Uterus (tissue), 4 donors: Measurements from ENCODE around the gene RILPL2. TPM values are rescaled to one million over a fixed set of nuclear protein-coding genes. Genes with fewer than 3 reads are reported as not detected.

Source experiments
- DNase-seq, 2 donors: peaks; one replicate each; pipeline ENCODE4 v3.0.0-alpha.2; 2019 to 2020
- H3K27ac ChIP-seq, 2 donors: fragments of 200-600 bp; sonication (generic); 1 replicate in 1 of 2; 2 replicates in 1 of 2; pipeline ENCODE4 v1.5.1; 2016 to 2018
- H3K27me3 ChIP-seq, 2 donors: fragments of 200-600 bp; sonication (generic); one replicate each; pipeline ENCODE4 v1.5.1; 2018 to 2019; ENCODE audit warnings: control low read depth in 1 of 2
- H3K36me3 ChIP-seq, 2 donors: fragments of 200-600 bp; sonication (generic); one replicate each; pipeline ENCODE4 v1.5.1; 2019; ENCODE audit warnings: control low read depth in 1 of 2
- H3K4me1 ChIP-seq, 2 donors: fragments of 200-600 bp; sonication (generic); one replicate each; pipeline ENCODE4 v1.5.1; 2018 to 2019; ENCODE audit warnings: control low read depth in 1 of 2
- H3K4me3 ChIP-seq, 2 donors: fragments of 200-600 bp; sonication (generic); 1 replicate in 1 of 2; 2 replicates in 1 of 2; pipeline ENCODE4 v1.5.1; 2018 to 2019; ENCODE audit warnings: mild to moderate bottlenecking in 1 of 2
- H3K9me3 ChIP-seq, 2 donors: fragments of 200-600 bp; sonication (generic); one replicate each; pipeline ENCODE4 v1.5.1; 2019; ENCODE audit warnings: control low read depth in 1 of 2
- CTCF ChIP-seq, 4 experiments: fragments of 200-600 bp in 2 of 4; fragments of 450-650 bp in 2 of 4; sonication (generic) in 2 of 4; IDR thresholded peaks; one replicate each; pipeline ENCODE4 v1.5.1; 2016 to 2019; ENCODE audit warnings: antibody characterized with exemption in 4 of 4, mild to moderate bottlenecking in 2 of 4, moderate library complexity in 1 of 4
- POLR2A ChIP-seq, 2 donors: fragments of 450-650 bp; IDR thresholded peaks; one replicate each; pipeline ENCODE4 v1.6.1; 2016; ENCODE audit warnings: antibody characterized with exemption in 2 of 2, mild to moderate bottlenecking in 1 of 2, moderate library complexity in 1 of 2
- intact Hi-C: fragments of 100-400 bp; cut with DNase I; formaldehyde crosslinking; loops from one replicate; pipeline ENCODE4 v1.15.1; 2023; ENCODE audit warnings: low total_unique reads
- total RNA-seq, 4 donors: library from RNA; depleted of rRNA in 3 of 4; stranded (reverse); fragments of >200 nt in 3 of 4; gene quantifications; one replicate each; pipeline versions ENCODE4 v1.1.0 to v1.2.4, GENCODE V29; 2014 to 2023
- donor health status: DM: yes; HTN: yes; CAD: no.

The RILPL2 gene
- total RNA-seq, 4 donors from 2014 or later = 4.0 to 10.1 (median 5.8) TPM

- Histone ChIP-seq H3K4me1 (peaks cover 0 to 29% of the 10 kb centered on the region in 2 donors), H3K27me3 (no peaks in the 10 kb centered on the region), H3K4me3 (no peak overlapping the region), H3K27ac (peak overlapping the region; percentile 76 to 83), H3K9me3 (no peaks in the 10 kb centered on the region), H3K36me3 (no peaks in the 10 kb centered on the region)
- intact Hi-C loops = no loop called here
- no peak for DNase-seq
- TF ChIP-seq CTCF (IDR thresholded peaks at IDR 0.05) (no peak), POLR2A (IDR thresholded peaks at IDR 0.05) (no peak)
Observed at GRCh38 chr12:123397400-123397799, 39.1 kb downstream of the RILPL2 start.

- Histone ChIP-seq H3K9me3 (no peaks in the 10 kb centered on the region), H3K36me3 (no peaks in the 10 kb centered on the region), H3K27me3 (no peaks in the 10 kb centered on the region), H3K4me1 (peaks cover 0 to 24% of the 10 kb centered on the region in 2 donors), H3K4me3 (no peak overlapping the region), H3K27ac (peak overlapping the region; percentile 76 to 83)
- TF ChIP-seq POLR2A (IDR thresholded peaks at IDR 0.05) (no peak), CTCF (IDR thresholded peaks at IDR 0.05) (no peak)
- intact Hi-C loops = no loop called here
- DNase-seq = no peak
Observed at GRCh38 chr12:123396954-123397353, 39.5 kb downstream of the RILPL2 start.

GRCh38 chr12:123396543-123396942, 39.9 kb downstream of the RILPL2 start:
- peaks cover 0 to 24% of the 10 kb centered on the region in 2 donors for H3K4me1 ChIP-seq
- H3K27ac ChIP-seq = peak overlapping the region; percentile 76 to 83
- H3K36me3 ChIP-seq = no peaks in the 10 kb centered on the region
- TF ChIP-seq POLR2A (IDR thresholded peaks at IDR 0.05) (no peak), CTCF (IDR thresholded peaks at IDR 0.05) (no peak)
- DNase-seq = no peak
- no peaks in the 10 kb centered on the region for H3K27me3 ChIP-seq
- no peaks in the 10 kb centered on the region for H3K9me3 ChIP-seq
- H3K4me3 ChIP-seq = no peak overlapping the region
- intact Hi-C loops = no loop called here

- no peak for DNase-seq
- Histone ChIP-seq H3K4me3 (no peak overlapping the region), H3K36me3 (no peaks in the 10 kb centered on the region), H3K9me3 (no peaks in the 10 kb centered on the region), H3K27ac (peak overlapping the region in 1 of 2 donors; percentile 50), H3K27me3 (no peaks in the 10 kb centered on the region), H3K4me1 (peaks cover 6 to 24% of the 10 kb centered on the region in 2 donors)
- intact Hi-C loops = no loop called here
- TF ChIP-seq CTCF (IDR thresholded peaks at IDR 0.05) (no peak), POLR2A (IDR thresholded peaks at IDR 0.05) (no peak)
Observed at GRCh38 chr12:123395236-123395635, 41.2 kb downstream of the RILPL2 start.

GRCh38 chr12:123393747-123394146, 42.7 kb downstream of the RILPL2 start:
- intact Hi-C loops = no loop called here
- peak overlapping the region in 1 of 2 donors; percentile 29 for H3K27ac ChIP-seq
- peaks cover 6 to 21% of the 10 kb centered on the region in 2 donors for H3K4me1 ChIP-seq
- TF ChIP-seq POLR2A (IDR thresholded peaks at IDR 0.05) (no peak), CTCF (IDR thresholded peaks at IDR 0.05) (no peak)
- H3K4me3 ChIP-seq = no peak overlapping the region
- no peaks in the 10 kb centered on the region for H3K27me3 ChIP-seq
- H3K9me3 ChIP-seq = no peaks in the 10 kb centered on the region
- DNase-seq = no peak
- H3K36me3 ChIP-seq = no peaks in the 10 kb centered on the region
